ENCODE data around the gene BOD1L1. TPM values are rescaled to one million over a fixed set of nuclear protein-coding genes. Genes with fewer than 3 reads are reported as not detected.

BOD1L1 gene
- total and polyA plus RNA-seq, 2 donors (not counting 1 experiment from before 2014, with no cell fraction given) = 20.1 to 34.3 TPM

- H4K20me1 ChIP-seq (ENCODE audit: control insufficient read depth, extremely low read depth, insufficient read depth, low read length) = no peaks in the 10 kb centered on the region
- no peaks in the 10 kb centered on the region for H3K79me2 ChIP-seq (ENCODE audit: control insufficient read depth, insufficient read depth, low read length)
- H3K9ac ChIP-seq (ENCODE audit: insufficient read depth, low read length) = peak overlapping the region; percentile 22
- H3K4me3 ChIP-seq (replicated peaks in 1 of 4; ENCODE audit: control extremely low read depth in 1 of 4, insufficient read depth in 1 of 4, low read depth in 3 of 4, low read length in 4 of 4) = peak overlapping the region; percentile 22 to 46 (median 40)
- DNase-seq (ENCODE audit: low read depth in 2 of 2) = peak; percentile 60 to 81
- H3K4me1 ChIP-seq (ENCODE audit: control insufficient read depth, extremely low read depth, insufficient read depth, low read length) = peaks cover 5% of the 10 kb centered on the region
- peak overlapping the region; percentile 75 for H3K4me2 ChIP-seq (ENCODE audit: extremely low read depth, insufficient read depth, low read length)
- no peaks in the 10 kb centered on the region for H3K9me3 ChIP-seq (ENCODE audit: control insufficient read depth, insufficient read depth, low read depth, low read length)
- TF ChIP-seq EZH2 (IDR thresholded peaks at IDR 0.05; ENCODE audit: low read length, missing control alignments) (no peak), CTCF (conservative IDR thresholded peaks at IDR 0.05 in 1 of 2, IDR thresholded peaks at IDR 0.05 in 1 of 2; ENCODE audit: low read depth in 1 of 2, low read length in 2 of 2) (peak; percentile 82 to 91)
- peak overlapping the region; percentile 56 for H2AFZ ChIP-seq (ENCODE audit: low read length)
- H3K36me3 ChIP-seq (ENCODE audit: control insufficient read depth, insufficient read depth, low read length) = no peaks in the 10 kb centered on the region
- H3K27me3 ChIP-seq (ENCODE audit: control insufficient read depth, insufficient read depth, low read length) = no peaks in the 10 kb centered on the region
- H3K27ac ChIP-seq (ENCODE audit: insufficient read depth, low read length) = peak overlapping the region; percentile 46
Observed at GRCh38 chr4:13656569-13657405, 29.3 kb upstream of the BOD1L1 start.

GRCh38 chr4:13654162-13654797 is 26.8 kb upstream of the BOD1L1 start:
- Histone ChIP-seq H3K9ac (ENCODE audit: insufficient read depth, low read length) (no peak overlapping the region), H3K27ac (ENCODE audit: insufficient read depth, low read length) (no peak overlapping the region)
- DNase-seq (ENCODE audit: low read depth in 2 of 2) = peak; percentile 50 to 76

More at GRCh38 chr4:13654162-13654797, 26.8 kb upstream of the BOD1L1 start:
- peak; percentile 87 to 88 for TF ChIP-seq CTCF (conservative IDR thresholded peaks at IDR 0.05 in 1 of 2, IDR thresholded peaks at IDR 0.05 in 1 of 2; ENCODE audit: low read depth in 1 of 2, low read length in 2 of 2)
- no peak for TF ChIP-seq EZH2 (IDR thresholded peaks at IDR 0.05; ENCODE audit: low read length, missing control alignments)
- Histone ChIP-seq H3K4me3 (replicated peaks in 1 of 4; ENCODE audit: control extremely low read depth in 1 of 4, insufficient read depth in 1 of 4, low read depth in 3 of 4, low read length in 4 of 4) (peak overlapping the region; percentile 55 to 71 (median 62)), H3K36me3 (ENCODE audit: control insufficient read depth, insufficient read depth, low read length) (no peaks in the 10 kb centered on the region), H3K9me3 (ENCODE audit: control insufficient read depth, insufficient read depth, low read depth, low read length) (no peaks in the 10 kb centered on the region), H4K20me1 (ENCODE audit: control insufficient read depth, extremely low read depth, insufficient read depth, low read length) (no peaks in the 10 kb centered on the region), H3K27me3 (ENCODE audit: control insufficient read depth, insufficient read depth, low read length) (no peaks in the 10 kb centered on the region), H3K79me2 (ENCODE audit: control insufficient read depth, insufficient read depth, low read length) (no peaks in the 10 kb centered on the region), H3K4me2 (ENCODE audit: extremely low read depth, insufficient read depth, low read length) (peak overlapping the region; percentile 84), H2AFZ (ENCODE audit: low read length) (peak overlapping the region; percentile 82), H3K4me1 (ENCODE audit: control insufficient read depth, extremely low read depth, insufficient read depth, low read length) (peaks cover 5% of the 10 kb centered on the region)
